HEK293 (cell line): ENCODE measurements around the gene RAB22A.
A peak's percentile ranks its signal among the peaks of the same experiment; 100 is the strongest.

ENCODE experiments used
- CTCF ChIA-PET: fragments of 350-600 bp; formaldehyde crosslinking; extraction: SDS; loops from one replicate; lab custom pipeline; 2021; ENCODE audit warnings: antibody characterized with exemption; lab: Yijun Ruan, JAX
- POLR2A ChIA-PET: fragments of 300-600 bp; formaldehyde crosslinking; extraction: SDS; loops from one replicate; lab custom pipeline; 2020; ENCODE audit warnings: antibody characterized with exemption, inconsistent platforms; lab: Yijun Ruan, JAX
- H3K27ac ChIP-seq: fragments of 200-500 bp; sonication (Bioruptor generic); 2 replicates; pipeline ENCODE4 v1.5.1; 2014; ENCODE audit warnings: low read depth, low read length, control low read depth, inconsistent platforms; ENCODE audit errors: extremely low read depth
- H3K36me3 ChIP-seq, 2 experiments: fragments of 200-500 bp in 1 of 2; sonication (Bioruptor generic) in 1 of 2; 1 replicate in 1 of 2; 2 replicates in 1 of 2; pipeline ENCODE4 v1.5.1; 2014 to 2017; ENCODE audit warnings: inconsistent platforms in 2 of 2, low read length in 2 of 2; ENCODE audit not compliant: control insufficient read depth in 2 of 2, insufficient read depth in 1 of 2
- H3K4me1 ChIP-seq: fragments of 200-500 bp; sonication (Bioruptor generic); 2 replicates; pipeline ENCODE4 v1.5.1; 2014; ENCODE audit warnings: mild to moderate bottlenecking, low read length, inconsistent platforms; ENCODE audit not compliant: control insufficient read depth, insufficient read depth
- H3K4me3 ChIP-seq: 2 replicates; pipeline ENCODE4 v1.5.1; 2011; ENCODE audit warnings: low read depth, mild to moderate bottlenecking, control low read depth, low read length, moderate library complexity
- H3K9me3 ChIP-seq: fragments of 200-500 bp; sonication (Bioruptor generic); 2 replicates; pipeline ENCODE4 v1.5.1; 2014; ENCODE audit warnings: low read depth, low read length, inconsistent platforms; ENCODE audit not compliant: control insufficient read depth, insufficient read depth
- BCL11A ChIP-seq: fragments of 450-650 bp; formaldehyde crosslinking; IDR thresholded peaks from 2 replicates; pipeline ENCODE4 v1.5.1; 2016; ENCODE audit warnings: low read depth, missing biosample characterization, missing genetic modification characterization
- GLIS2 ChIP-seq: fragments of 450-650 bp; formaldehyde crosslinking; IDR thresholded peaks from 2 replicates; pipeline ENCODE4 v1.5.1; 2016; ENCODE audit warnings: missing biosample characterization, missing genetic modification characterization
- KLF1 ChIP-seq: fragments of 450-650 bp; formaldehyde crosslinking; IDR thresholded peaks from 2 replicates; pipeline ENCODE4 v1.5.1; 2016; ENCODE audit warnings: missing biosample characterization, missing genetic modification characterization
- KLF7 ChIP-seq: fragments of 450-650 bp; formaldehyde crosslinking; IDR thresholded peaks from 2 replicates; pipeline ENCODE4 v1.5.1; 2016; ENCODE audit warnings: missing biosample characterization, missing genetic modification characterization, borderline replicate concordance
- KLF8 ChIP-seq: fragments of 450-650 bp; formaldehyde crosslinking; IDR thresholded peaks from 2 replicates; pipeline ENCODE4 v1.5.1; 2016; ENCODE audit warnings: missing biosample characterization, missing genetic modification characterization
- MEIS1 ChIP-seq: sonication (generic); formaldehyde crosslinking; IDR thresholded peaks from 2 replicates; pipeline ENCODE4 v1.8.1; 2022; ENCODE audit warnings: missing genetic modification reagents, mild to moderate bottlenecking, borderline replicate concordance
- MYNN ChIP-seq: fragments of 450-650 bp; formaldehyde crosslinking; IDR thresholded peaks from 2 replicates; pipeline ENCODE4 v1.5.1; 2016; ENCODE audit warnings: missing biosample characterization, missing genetic modification characterization, borderline replicate concordance
- YY1 ChIP-seq: fragments of 450-650 bp; formaldehyde crosslinking; IDR thresholded peaks from 2 replicates; pipeline ENCODE4 v1.5.1; 2018; ENCODE audit warnings: missing biosample characterization, missing genetic modification characterization
- ZBTB17 ChIP-seq: fragments of 450-650 bp; formaldehyde crosslinking; IDR thresholded peaks from 2 replicates; pipeline ENCODE4 v1.5.1; 2016; ENCODE audit warnings: missing biosample characterization, missing genetic modification characterization
- ZFP37 ChIP-seq: fragments of 450-650 bp; formaldehyde crosslinking; IDR thresholded peaks from 2 replicates; pipeline ENCODE4 v1.5.1; 2016; ENCODE audit warnings: missing biosample characterization, missing genetic modification characterization
- ZFP69B ChIP-seq: fragments of 450-650 bp; formaldehyde crosslinking; IDR thresholded peaks from 2 replicates; pipeline ENCODE4 v1.5.1; 2016; ENCODE audit warnings: missing biosample characterization, missing genetic modification characterization
- ZIC2 ChIP-seq: fragments of 450-650 bp; formaldehyde crosslinking; IDR thresholded peaks from 2 replicates; pipeline ENCODE4 v1.5.1; 2016; ENCODE audit warnings: missing biosample characterization, missing genetic modification characterization
- ZNF121 ChIP-seq: fragments of 450-650 bp; formaldehyde crosslinking; IDR thresholded peaks from 2 replicates; pipeline ENCODE4 v1.5.1; 2016; ENCODE audit warnings: missing biosample characterization, missing genetic modification characterization
- ZNF184 ChIP-seq: fragments of 450-650 bp; IDR thresholded peaks from 2 replicates; pipeline ENCODE4 v1.5.1; 2018; ENCODE audit warnings: missing biosample characterization, mild to moderate bottlenecking, missing genetic modification characterization
- ZNF335 ChIP-seq: fragments of 450-650 bp; formaldehyde crosslinking; conservative IDR thresholded peaks from 2 replicates; pipeline ENCODE4 v1.5.1; 2016; ENCODE audit warnings: missing biosample characterization, missing genetic modification characterization
- ZNF341 ChIP-seq: fragments of 450-650 bp; formaldehyde crosslinking; IDR thresholded peaks from 2 replicates; pipeline ENCODE4; 2016; ENCODE audit warnings: low read depth, missing biosample characterization, missing genetic modification characterization
- ZNF555 ChIP-seq: fragments of 450-650 bp; formaldehyde crosslinking; conservative IDR thresholded peaks from 2 replicates; pipeline ENCODE4 v1.5.1; 2017; ENCODE audit warnings: missing biosample characterization, mild to moderate bottlenecking, missing genetic modification characterization, inconsistent platforms
- ZNF561 ChIP-seq: fragments of 450-650 bp; IDR thresholded peaks from 2 replicates; pipeline ENCODE4 v1.5.1; 2018; ENCODE audit warnings: missing biosample characterization, missing genetic modification characterization, borderline replicate concordance
- ZNF629 ChIP-seq: fragments of 450-650 bp; formaldehyde crosslinking; IDR thresholded peaks from 2 replicates; pipeline ENCODE4 v1.5.1; 2017; ENCODE audit warnings: missing biosample characterization, missing genetic modification characterization
- ZNF747 ChIP-seq: fragments of 450-650 bp; formaldehyde crosslinking; IDR thresholded peaks from 2 replicates; pipeline ENCODE4 v1.5.1; 2016; ENCODE audit warnings: missing biosample characterization, missing genetic modification characterization
- ZSCAN30 ChIP-seq: fragments of 450-650 bp; IDR thresholded peaks from 2 replicates; pipeline ENCODE4 v1.5.1; 2018; ENCODE audit warnings: missing biosample characterization, mild to moderate bottlenecking, missing genetic modification characterization, moderate library complexity
- TF ChIP-seq, protein P1 (sequence below): fragments of 450-650 bp; formaldehyde crosslinking; conservative IDR thresholded peaks from 2 replicates; pipeline ENCODE4 v1.5.1; 2016; ENCODE audit warnings: low read depth, missing biosample characterization, missing genetic modification characterization
- TF ChIP-seq, protein P2 (sequence below): sonication (generic); formaldehyde crosslinking; IDR thresholded peaks from 2 replicates; pipeline ENCODE4 v1.8.1; 2022; ENCODE audit warnings: mild to moderate bottlenecking, moderate library complexity, missing genetic modification reagents
- TF ChIP-seq, protein P3 (sequence below): fragments of 450-650 bp; formaldehyde crosslinking; optimal IDR thresholded peaks from 2 replicates; pipeline ENCODE3; 2016; ENCODE audit warnings: missing biosample characterization, mild to moderate bottlenecking, missing genetic modification characterization
- TF ChIP-seq, protein P4 (sequence below): fragments of 450-650 bp; formaldehyde crosslinking; IDR thresholded peaks from 2 replicates; pipeline ENCODE4 v1.5.1; 2016; ENCODE audit warnings: missing biosample characterization, missing genetic modification characterization
- TF ChIP-seq, protein P5 (sequence below): fragments of 450-650 bp; formaldehyde crosslinking; IDR thresholded peaks from 2 replicates; pipeline ENCODE4 v1.5.1; 2016; ENCODE audit warnings: missing biosample characterization, missing genetic modification characterization, low read depth

The RAB22A gene

DNA sequence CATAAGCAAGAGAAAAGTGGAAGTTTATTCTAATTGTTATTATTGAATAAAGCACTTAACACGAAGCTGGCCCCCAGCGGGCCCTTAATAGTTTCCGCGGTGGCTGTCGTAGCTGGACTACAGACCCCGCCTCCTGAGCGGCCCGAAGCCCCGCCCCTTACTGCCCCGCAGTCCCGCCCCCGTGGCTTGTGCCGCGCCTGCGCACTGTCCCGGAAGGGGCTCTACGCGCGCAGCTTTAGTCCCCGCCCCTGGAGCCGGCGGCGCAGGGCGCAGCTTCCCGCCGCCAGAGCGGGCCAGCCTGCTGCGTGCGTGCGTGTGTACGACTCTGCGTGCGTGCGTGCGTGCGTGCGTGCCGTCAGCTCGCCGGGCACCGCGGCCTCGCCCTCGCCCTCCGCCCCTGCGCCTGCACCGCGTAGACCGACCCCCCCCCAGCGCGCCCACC lies 79.4 kb downstream of the RAB22A start, which contains the start of gene VAPB (continued):
- TF ChIP-seq, protein P1, sequence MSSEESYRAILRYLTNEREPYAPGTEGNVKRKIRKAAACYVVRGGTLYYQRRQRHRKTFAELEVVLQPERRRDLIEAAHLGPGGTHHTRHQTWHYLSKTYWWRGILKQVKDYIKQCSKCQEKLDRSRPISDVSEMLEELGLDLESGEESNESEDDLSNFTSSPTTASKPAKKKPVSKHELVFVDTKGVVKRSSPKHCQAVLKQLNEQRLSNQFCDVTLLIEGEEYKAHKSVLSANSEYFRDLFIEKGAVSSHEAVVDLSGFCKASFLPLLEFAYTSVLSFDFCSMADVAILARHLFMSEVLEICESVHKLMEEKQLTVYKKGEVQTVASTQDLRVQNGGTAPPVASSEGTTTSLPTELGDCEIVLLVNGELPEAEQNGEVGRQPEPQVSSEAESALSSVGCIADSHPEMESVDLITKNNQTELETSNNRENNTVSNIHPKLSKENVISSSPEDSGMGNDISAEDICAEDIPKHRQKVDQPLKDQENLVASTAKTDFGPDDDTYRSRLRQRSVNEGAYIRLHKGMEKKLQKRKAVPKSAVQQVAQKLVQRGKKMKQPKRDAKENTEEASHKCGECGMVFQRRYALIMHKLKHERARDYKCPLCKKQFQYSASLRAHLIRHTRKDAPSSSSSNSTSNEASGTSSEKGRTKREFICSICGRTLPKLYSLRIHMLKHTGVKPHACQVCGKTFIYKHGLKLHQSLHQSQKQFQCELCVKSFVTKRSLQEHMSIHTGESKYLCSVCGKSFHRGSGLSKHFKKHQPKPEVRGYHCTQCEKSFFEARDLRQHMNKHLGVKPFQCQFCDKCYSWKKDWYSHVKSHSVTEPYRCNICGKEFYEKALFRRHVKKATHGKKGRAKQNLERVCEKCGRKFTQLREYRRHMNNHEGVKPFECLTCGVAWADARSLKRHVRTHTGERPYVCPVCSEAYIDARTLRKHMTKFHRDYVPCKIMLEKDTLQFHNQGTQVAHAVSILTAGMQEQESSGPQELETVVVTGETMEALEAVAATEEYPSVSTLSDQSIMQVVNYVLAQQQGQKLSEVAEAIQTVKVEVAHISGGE (tag by site-specific recombination), result no peak
- TF ChIP-seq, protein P2, sequence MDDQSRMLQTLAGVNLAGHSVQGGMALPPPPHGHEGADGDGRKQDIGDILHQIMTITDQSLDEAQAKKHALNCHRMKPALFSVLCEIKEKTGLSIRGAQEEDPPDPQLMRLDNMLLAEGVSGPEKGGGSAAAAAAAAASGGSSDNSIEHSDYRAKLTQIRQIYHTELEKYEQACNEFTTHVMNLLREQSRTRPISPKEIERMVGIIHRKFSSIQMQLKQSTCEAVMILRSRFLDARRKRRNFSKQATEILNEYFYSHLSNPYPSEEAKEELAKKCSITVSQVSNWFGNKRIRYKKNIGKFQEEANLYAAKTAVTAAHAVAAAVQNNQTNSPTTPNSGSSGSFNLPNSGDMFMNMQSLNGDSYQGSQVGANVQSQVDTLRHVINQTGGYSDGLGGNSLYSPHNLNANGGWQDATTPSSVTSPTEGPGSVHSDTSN (CRISPR knock-in tag), result 0 out of 2 replicates have a peak, but pooled peaks have one; percentile 56

DNA sequence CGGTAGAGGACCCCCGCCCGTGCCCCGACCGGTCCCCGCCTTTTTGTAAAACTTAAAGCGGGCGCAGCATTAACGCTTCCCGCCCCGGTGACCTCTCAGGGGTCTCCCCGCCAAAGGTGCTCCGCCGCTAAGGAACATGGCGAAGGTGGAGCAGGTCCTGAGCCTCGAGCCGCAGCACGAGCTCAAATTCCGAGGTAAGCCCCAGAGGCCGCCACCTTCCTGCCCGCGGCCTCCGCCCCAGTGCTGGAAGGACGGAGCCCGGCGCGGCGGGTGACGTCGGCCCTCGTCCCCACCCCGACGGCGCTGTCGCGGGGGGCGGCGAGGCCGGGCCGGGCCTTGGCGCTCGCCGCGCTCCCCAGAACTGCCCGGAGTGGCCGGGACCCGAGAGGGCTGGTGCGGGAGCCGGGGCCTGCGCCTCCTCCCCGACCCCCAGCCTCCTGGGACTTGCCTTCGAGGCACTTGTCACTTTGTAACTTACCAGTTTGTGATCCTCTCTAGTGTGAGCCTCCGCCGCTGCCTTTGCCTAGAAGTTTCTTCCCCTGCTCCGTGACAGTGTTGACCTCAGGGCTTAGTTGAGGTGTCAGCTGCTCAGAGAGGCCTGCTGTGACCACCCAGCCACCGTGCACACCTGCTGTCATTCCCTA lies 79.9 kb downstream of the RAB22A start:
- Histone ChIP-seq H3K27ac (peak overlapping the region; percentile 72), H3K4me1 (peaks cover 5% of the 10 kb centered on the region; the same call in 1 of the 2 replicates), H3K36me3 (peaks cover 0 to 43% of the 10 kb centered on the region in 2 experiments; a peak in 2 of 3 replicates), H3K4me3 (peak overlapping the region; percentile 84), H3K9me3 (no peaks in the 10 kb centered on the region)
- TF ChIP-seq MYNN (tag by site-specific recombination) (no peak), KLF8 (tag by site-specific recombination) (peak; percentile 38; the same call in 1 of the 2 replicates), ZSCAN30 (tag by site-specific recombination) (no peak), ZNF341 (tag by site-specific recombination) (no peak), YY1 (tag by site-specific recombination) (peak; percentile 41; the same call in 1 of the 2 replicates), ZNF629 (tag by site-specific recombination) (no peak), ZNF555 (no peak), GLIS2 (peak; percentile 43; the same call in 1 of the 2 replicates), ZFP69B (tag by site-specific recombination) (no peak), ZNF561 (0 out of 2 replicates have a peak, but pooled peaks have one; percentile 57), BCL11A (tag by site-specific recombination) (no peak), ZNF747 (tag by site-specific recombination) (no peak), MEIS1 (CRISPR knock-in tag) (0 out of 2 replicates have a peak, but pooled peaks have one; percentile 10), KLF7 (tag by site-specific recombination) (no peak), ZBTB17 (tag by site-specific recombination) (no peak), ZNF335 (peak; percentile 54), ZNF184 (tag by site-specific recombination) (0 out of 2 replicates have a peak, but pooled peaks have one; percentile 29), ZNF121 (tag by site-specific recombination) (no peak), ZFP37 (tag by site-specific recombination) (no peak), ZIC2 (tag by site-specific recombination) (peak; percentile 69), KLF1 (tag by site-specific recombination) (peak; percentile 38; the same call in 1 of the 2 replicates)
- TF ChIP-seq, protein P3, sequence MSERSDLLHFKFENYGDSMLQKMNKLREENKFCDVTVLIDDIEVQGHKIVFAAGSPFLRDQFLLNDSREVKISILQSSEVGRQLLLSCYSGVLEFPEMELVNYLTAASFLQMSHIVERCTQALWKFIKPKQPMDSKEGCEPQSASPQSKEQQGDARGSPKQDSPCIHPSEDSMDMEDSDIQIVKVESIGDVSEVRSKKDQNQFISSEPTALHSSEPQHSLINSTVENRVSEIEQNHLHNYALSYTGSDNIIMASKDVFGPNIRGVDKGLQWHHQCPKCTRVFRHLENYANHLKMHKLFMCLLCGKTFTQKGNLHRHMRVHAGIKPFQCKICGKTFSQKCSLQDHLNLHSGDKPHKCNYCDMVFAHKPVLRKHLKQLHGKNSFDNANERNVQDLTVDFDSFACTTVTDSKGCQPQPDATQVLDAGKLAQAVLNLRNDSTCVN (tag by site-specific recombination), result peak; percentile 62
- TF ChIP-seq, protein P4, sequence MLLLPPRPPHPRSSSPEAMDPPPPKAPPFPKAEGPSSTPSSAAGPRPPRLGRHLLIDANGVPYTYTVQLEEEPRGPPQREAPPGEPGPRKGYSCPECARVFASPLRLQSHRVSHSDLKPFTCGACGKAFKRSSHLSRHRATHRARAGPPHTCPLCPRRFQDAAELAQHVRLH, result no peak
- TF ChIP-seq, protein P5, sequence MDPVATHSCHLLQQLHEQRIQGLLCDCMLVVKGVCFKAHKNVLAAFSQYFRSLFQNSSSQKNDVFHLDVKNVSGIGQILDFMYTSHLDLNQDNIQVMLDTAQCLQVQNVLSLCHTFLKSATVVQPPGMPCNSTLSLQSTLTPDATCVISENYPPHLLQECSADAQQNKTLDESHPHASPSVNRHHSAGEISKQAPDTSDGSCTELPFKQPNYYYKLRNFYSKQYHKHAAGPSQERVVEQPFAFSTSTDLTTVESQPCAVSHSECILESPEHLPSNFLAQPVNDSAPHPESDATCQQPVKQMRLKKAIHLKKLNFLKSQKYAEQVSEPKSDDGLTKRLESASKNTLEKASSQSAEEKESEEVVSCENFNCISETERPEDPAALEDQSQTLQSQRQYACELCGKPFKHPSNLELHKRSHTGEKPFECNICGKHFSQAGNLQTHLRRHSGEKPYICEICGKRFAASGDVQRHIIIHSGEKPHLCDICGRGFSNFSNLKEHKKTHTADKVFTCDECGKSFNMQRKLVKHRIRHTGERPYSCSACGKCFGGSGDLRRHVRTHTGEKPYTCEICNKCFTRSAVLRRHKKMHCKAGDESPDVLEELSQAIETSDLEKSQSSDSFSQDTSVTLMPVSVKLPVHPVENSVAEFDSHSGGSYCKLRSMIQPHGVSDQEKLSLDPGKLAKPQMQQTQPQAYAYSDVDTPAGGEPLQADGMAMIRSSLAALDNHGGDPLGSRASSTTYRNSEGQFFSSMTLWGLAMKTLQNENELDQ, result no peak
- CTCF ChIA-PET, result interaction anchor here (0.7 to 1.4 kb wide), 3 partner anchors 10 to 144 kb away, joined by 3 to 4 read pairs (median 3); no protein-coding TSS in a partner anchor
- POLR2A ChIA-PET, result interaction anchor here (0.7 to 1.5 kb wide), 6 partner anchors 12 to 262 kb away, joined by 3 to 9 read pairs (median 4); partner anchors contain the start of genes RAB22A and STX16
